ENCODE results near the gene PRDM1. TPM values are rescaled to one million over a fixed set of nuclear protein-coding genes. Genes with fewer than 3 reads are reported as not detected.

PRDM1 gene
- total RNA-seq, 1 donor from 2014 or later: 0.15 TPM

DNA sequence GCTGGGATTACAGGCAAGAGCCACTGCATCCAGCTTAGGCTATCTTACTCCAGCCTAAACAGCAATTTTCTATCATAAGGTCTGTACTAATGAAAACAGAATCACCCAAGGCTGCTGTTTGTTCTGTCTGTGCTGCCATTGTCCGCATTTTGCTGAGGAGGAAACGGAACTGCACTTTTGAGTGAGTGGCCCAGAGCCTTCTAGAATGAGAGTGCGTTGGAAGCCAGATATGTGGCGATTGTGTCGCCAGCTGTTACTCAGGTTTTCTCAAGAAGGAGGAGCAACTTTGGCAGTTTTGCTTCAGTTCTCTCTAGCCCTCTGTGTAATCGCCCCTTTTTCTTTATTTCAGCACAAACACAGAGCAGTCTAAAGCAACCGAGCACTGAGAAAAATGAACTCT is 18.3 kb downstream of the PRDM1 start:
- peaks cover 1% of the 10 kb centered on the region for H3K27me3 Mint-ChIP-seq (ENCODE audit: low read depth)
- H3K4me1 Mint-ChIP-seq (ENCODE audit: low read depth): no peaks in the 10 kb centered on the region
- DNase-seq (ENCODE audit: low spot score): no peak
- no peak overlapping the region for H3K4me3 Mint-ChIP-seq (ENCODE audit: unreplicated experiment)
- no peaks in the 10 kb centered on the region for H3K9me3 Mint-ChIP-seq (ENCODE audit: low read depth)
- TF ChIP-seq, protein P1, sequence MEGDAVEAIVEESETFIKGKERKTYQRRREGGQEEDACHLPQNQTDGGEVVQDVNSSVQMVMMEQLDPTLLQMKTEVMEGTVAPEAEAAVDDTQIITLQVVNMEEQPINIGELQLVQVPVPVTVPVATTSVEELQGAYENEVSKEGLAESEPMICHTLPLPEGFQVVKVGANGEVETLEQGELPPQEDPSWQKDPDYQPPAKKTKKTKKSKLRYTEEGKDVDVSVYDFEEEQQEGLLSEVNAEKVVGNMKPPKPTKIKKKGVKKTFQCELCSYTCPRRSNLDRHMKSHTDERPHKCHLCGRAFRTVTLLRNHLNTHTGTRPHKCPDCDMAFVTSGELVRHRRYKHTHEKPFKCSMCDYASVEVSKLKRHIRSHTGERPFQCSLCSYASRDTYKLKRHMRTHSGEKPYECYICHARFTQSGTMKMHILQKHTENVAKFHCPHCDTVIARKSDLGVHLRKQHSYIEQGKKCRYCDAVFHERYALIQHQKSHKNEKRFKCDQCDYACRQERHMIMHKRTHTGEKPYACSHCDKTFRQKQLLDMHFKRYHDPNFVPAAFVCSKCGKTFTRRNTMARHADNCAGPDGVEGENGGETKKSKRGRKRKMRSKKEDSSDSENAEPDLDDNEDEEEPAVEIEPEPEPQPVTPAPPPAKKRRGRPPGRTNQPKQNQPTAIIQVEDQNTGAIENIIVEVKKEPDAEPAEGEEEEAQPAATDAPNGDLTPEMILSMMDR (IDR thresholded peaks at IDR 0.05): no peak
- H3K36me3 Mint-ChIP-seq (ENCODE audit: low read depth): no peaks in the 10 kb centered on the region
- no peak overlapping the region for H3K27ac Mint-ChIP-seq (ENCODE audit: unreplicated experiment)

DNA sequence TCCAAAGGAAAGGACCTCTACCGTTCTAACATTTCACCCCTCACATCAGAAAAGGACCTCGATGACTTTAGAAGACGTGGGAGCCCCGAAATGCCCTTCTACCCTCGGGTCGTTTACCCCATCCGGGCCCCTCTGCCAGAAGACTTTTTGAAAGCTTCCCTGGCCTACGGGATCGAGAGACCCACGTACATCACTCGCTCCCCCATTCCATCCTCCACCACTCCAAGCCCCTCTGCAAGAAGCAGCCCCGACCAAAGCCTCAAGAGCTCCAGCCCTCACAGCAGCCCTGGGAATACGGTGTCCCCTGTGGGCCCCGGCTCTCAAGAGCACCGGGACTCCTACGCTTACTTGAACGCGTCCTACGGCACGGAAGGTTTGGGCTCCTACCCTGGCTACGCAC is 18.8 kb downstream of the PRDM1 start:
- Mint-ChIP-seq H3K36me3 (ENCODE audit: low read depth) (no peaks in the 10 kb centered on the region), H3K4me3 (ENCODE audit: unreplicated experiment) (no peak overlapping the region), H3K9me3 (ENCODE audit: low read depth) (no peaks in the 10 kb centered on the region)

DNA sequence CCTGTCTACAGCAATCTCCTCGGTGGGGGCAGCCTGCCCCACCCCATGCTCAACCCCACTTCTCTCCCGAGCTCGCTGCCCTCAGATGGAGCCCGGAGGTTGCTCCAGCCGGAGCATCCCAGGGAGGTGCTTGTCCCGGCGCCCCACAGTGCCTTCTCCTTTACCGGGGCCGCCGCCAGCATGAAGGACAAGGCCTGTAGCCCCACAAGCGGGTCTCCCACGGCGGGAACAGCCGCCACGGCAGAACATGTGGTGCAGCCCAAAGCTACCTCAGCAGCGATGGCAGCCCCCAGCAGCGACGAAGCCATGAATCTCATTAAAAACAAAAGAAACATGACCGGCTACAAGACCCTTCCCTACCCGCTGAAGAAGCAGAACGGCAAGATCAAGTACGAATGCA is 19.4 kb downstream of the PRDM1 start:
- DNase-seq (ENCODE audit: low spot score): no peak
- H3K36me3 Mint-ChIP-seq (ENCODE audit: low read depth): no peaks in the 10 kb centered on the region
- no peaks in the 10 kb centered on the region for H3K4me1 Mint-ChIP-seq (ENCODE audit: low read depth)
- TF ChIP-seq, protein P1 (IDR thresholded peaks at IDR 0.05): no peak
- no peak overlapping the region for H3K4me3 Mint-ChIP-seq (ENCODE audit: unreplicated experiment)
- peaks cover 1% of the 10 kb centered on the region for H3K27me3 Mint-ChIP-seq (ENCODE audit: low read depth)
- H3K9me3 Mint-ChIP-seq (ENCODE audit: low read depth): no peaks in the 10 kb centered on the region
- no peak overlapping the region for H3K27ac Mint-ChIP-seq (ENCODE audit: unreplicated experiment)

More for the DNA sequence above, 18.8 kb downstream of the PRDM1 start:
- H3K27ac Mint-ChIP-seq (ENCODE audit: unreplicated experiment): no peak overlapping the region
- TF ChIP-seq, protein P1 (IDR thresholded peaks at IDR 0.05): no peak
- H3K4me1 Mint-ChIP-seq (ENCODE audit: low read depth): no peaks in the 10 kb centered on the region
- H3K27me3 Mint-ChIP-seq (ENCODE audit: low read depth): peaks cover 1% of the 10 kb centered on the region
- DNase-seq (ENCODE audit: low spot score): no peak

DNA sequence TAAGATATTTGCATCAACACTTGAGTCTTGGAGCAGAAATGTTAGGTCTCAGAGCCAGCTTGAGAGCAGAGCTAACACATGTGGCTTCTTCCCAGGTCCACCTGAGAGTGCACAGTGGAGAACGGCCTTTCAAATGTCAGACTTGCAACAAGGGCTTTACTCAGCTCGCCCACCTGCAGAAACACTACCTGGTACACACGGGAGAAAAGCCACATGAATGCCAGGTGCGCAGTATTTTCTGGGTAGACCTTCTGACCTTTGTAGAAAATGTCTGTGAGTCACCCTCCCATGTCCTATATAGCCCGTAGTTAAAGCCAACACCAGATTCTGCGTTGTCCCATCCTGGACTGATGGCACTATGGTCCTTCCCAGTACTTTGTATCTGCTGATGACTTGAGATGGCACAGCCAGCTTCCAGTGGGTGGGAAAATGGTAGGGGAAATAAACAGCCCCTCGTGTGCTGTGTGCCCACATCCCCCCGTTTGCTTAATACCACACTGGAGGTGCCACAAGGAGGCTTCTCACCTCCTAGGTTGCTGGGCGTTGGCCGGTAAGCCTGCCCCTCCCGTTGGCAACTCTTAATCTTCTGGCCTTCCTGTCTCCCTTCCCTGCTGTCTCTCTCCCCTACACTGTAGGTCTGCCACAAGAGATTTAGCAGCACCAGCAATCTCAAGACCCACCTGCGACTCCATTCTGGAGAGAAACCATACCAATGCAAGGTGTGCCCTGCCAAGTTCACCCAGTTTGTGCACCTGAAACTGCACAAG is 20.3 kb downstream of the PRDM1 start:
- Mint-ChIP-seq H3K27ac (ENCODE audit: unreplicated experiment) (no peak overlapping the region), H3K9me3 (ENCODE audit: low read depth) (no peaks in the 10 kb centered on the region), H3K4me3 (ENCODE audit: unreplicated experiment) (no peak overlapping the region), H3K4me1 (ENCODE audit: low read depth) (no peaks in the 10 kb centered on the region), H3K27me3 (ENCODE audit: low read depth) (no peaks in the 10 kb centered on the region), H3K36me3 (ENCODE audit: low read depth) (no peaks in the 10 kb centered on the region)
- no peak for DNase-seq (ENCODE audit: low spot score)
- TF ChIP-seq, protein P1 (IDR thresholded peaks at IDR 0.05): no peak

DNA sequence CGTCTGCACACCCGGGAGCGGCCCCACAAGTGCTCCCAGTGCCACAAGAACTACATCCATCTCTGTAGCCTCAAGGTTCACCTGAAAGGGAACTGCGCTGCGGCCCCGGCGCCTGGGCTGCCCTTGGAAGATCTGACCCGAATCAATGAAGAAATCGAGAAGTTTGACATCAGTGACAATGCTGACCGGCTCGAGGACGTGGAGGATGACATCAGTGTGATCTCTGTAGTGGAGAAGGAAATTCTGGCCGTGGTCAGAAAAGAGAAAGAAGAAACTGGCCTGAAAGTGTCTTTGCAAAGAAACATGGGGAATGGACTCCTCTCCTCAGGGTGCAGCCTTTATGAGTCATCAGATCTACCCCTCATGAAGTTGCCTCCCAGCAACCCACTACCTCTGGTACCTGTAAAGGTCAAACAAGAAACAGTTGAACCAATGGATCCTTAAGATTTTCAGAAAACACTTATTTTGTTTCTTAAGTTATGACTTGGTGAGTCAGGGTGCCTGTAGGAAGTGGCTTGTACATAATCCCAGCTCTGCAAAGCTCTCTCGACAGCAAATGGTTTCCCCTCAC is 21.0 kb downstream of the PRDM1 start:
- Mint-ChIP-seq H3K9me3 (ENCODE audit: low read depth) (no peaks in the 10 kb centered on the region), H3K4me3 (ENCODE audit: unreplicated experiment) (no peak overlapping the region), H3K36me3 (ENCODE audit: low read depth) (no peaks in the 10 kb centered on the region), H3K27me3 (ENCODE audit: low read depth) (no peaks in the 10 kb centered on the region), H3K27ac (ENCODE audit: unreplicated experiment) (no peak overlapping the region), H3K4me1 (ENCODE audit: low read depth) (no peaks in the 10 kb centered on the region)
- DNase-seq (ENCODE audit: low spot score): no peak
- TF ChIP-seq, protein P1 (IDR thresholded peaks at IDR 0.05): no peak

Data from chondrocyte (in vitro differentiated cells).